ENCODE measurements around the gene ALPK3.

The ALPK3 gene

GRCh38 chr15:84814916-84815315 lies 2.2 kb upstream of the ALPK3 start:
- no peaks in the 10 kb centered on the region for H3K36me3 ChIP-seq (ENCODE audit: control insufficient read depth, low read length)
- H3K4me2 ChIP-seq (ENCODE audit: low read length) = no peak overlapping the region
- no peaks in the 10 kb centered on the region; the same call in 1 of the 2 replicates for H4K20me1 ChIP-seq (ENCODE audit: control insufficient read depth, insufficient read depth, low read depth, low read length)
- no peak overlapping the region for H3K4me3 ChIP-seq (ENCODE audit: low read length)
- TF ChIP-seq EZH2phosphoT487 (IDR thresholded peaks at IDR 0.05; ENCODE audit: borderline replicate concordance, low read length) (no peak), CTCF (IDR thresholded peaks at IDR 0.05; ENCODE audit: low read depth, low read length, poor library complexity, severe bottlenecking) (no peak)
- no peaks in the 10 kb centered on the region for H3K27me3 ChIP-seq (ENCODE audit: control insufficient read depth, low read length)
- H3K9me3 ChIP-seq (ENCODE audit: control insufficient read depth, insufficient read depth, low read length) = no peaks in the 10 kb centered on the region
- no peaks in the 10 kb centered on the region for H3F3A ChIP-seq (ENCODE audit: control insufficient read depth, insufficient read depth)
- no peaks in the 10 kb centered on the region for H3K79me2 ChIP-seq (ENCODE audit: control insufficient read depth, low read length)
- H3K4me1 ChIP-seq (ENCODE audit: control insufficient read depth, low read length) = no peaks in the 10 kb centered on the region
- no peaks in the 10 kb centered on the region for H3K9me2 ChIP-seq (replicated peaks; ENCODE audit: control insufficient read depth, low read length)
- no peak overlapping the region for H3K27ac ChIP-seq (ENCODE audit: low read depth, low read length)

- no peaks in the 10 kb centered on the region for H3K36me3 ChIP-seq (ENCODE audit: control insufficient read depth, low read length)
- H3K4me1 ChIP-seq (ENCODE audit: control insufficient read depth, low read length) = no peaks in the 10 kb centered on the region
- no peak overlapping the region for H3K27ac ChIP-seq (ENCODE audit: low read depth, low read length)
- TF ChIP-seq CTCF (IDR thresholded peaks at IDR 0.05; ENCODE audit: low read depth, low read length, poor library complexity, severe bottlenecking) = no peak
- no peaks in the 10 kb centered on the region for H3F3A ChIP-seq (ENCODE audit: control insufficient read depth, insufficient read depth)
- no peaks in the 10 kb centered on the region; the same call in 1 of the 2 replicates for H4K20me1 ChIP-seq (ENCODE audit: control insufficient read depth, insufficient read depth, low read depth, low read length)
- no peak overlapping the region for H3K4me3 ChIP-seq (ENCODE audit: low read length)
- H3K9me2 ChIP-seq (replicated peaks; ENCODE audit: control insufficient read depth, low read length) = no peaks in the 10 kb centered on the region
- no peak overlapping the region for H3K4me2 ChIP-seq (ENCODE audit: low read length)
- H3K9me3 ChIP-seq (ENCODE audit: control insufficient read depth, insufficient read depth, low read length) = no peaks in the 10 kb centered on the region
- no peaks in the 10 kb centered on the region; the same call in 1 of the 2 replicates for H3K27me3 ChIP-seq (ENCODE audit: control insufficient read depth, low read length)
- no peaks in the 10 kb centered on the region for H3K79me2 ChIP-seq (ENCODE audit: control insufficient read depth, low read length)
These were observed 418 bp downstream of the ALPK3 start for GRCh38 chr15:84817466-84818081.

GRCh38 chr15:84818261-84819131 lies 1.3 kb downstream of the ALPK3 start:
- no peak overlapping the region for H3K27ac ChIP-seq (ENCODE audit: low read depth, low read length)
- H3K4me2 ChIP-seq (ENCODE audit: low read length) = no peak overlapping the region
- no peaks in the 10 kb centered on the region; the same call in 1 of the 2 replicates for H3K27me3 ChIP-seq (ENCODE audit: control insufficient read depth, low read length)
- H3F3A ChIP-seq (ENCODE audit: control insufficient read depth, insufficient read depth) = no peaks in the 10 kb centered on the region
- H3K4me1 ChIP-seq (ENCODE audit: control insufficient read depth, low read length) = no peaks in the 10 kb centered on the region
- H4K20me1 ChIP-seq (ENCODE audit: control insufficient read depth, insufficient read depth, low read depth, low read length) = no peaks in the 10 kb centered on the region; the same call in 1 of the 2 replicates
- H3K36me3 ChIP-seq (ENCODE audit: control insufficient read depth, low read length) = no peaks in the 10 kb centered on the region
- no peaks in the 10 kb centered on the region for H3K9me2 ChIP-seq (replicated peaks; ENCODE audit: control insufficient read depth, low read length)
- H3K9me3 ChIP-seq (ENCODE audit: control insufficient read depth, insufficient read depth, low read length) = no peaks in the 10 kb centered on the region
- H3K79me2 ChIP-seq (ENCODE audit: control insufficient read depth, low read length) = no peaks in the 10 kb centered on the region
- TF ChIP-seq EZH2phosphoT487 (IDR thresholded peaks at IDR 0.05; ENCODE audit: borderline replicate concordance, low read length) (no peak), CTCF (IDR thresholded peaks at IDR 0.05; ENCODE audit: low read depth, low read length, poor library complexity, severe bottlenecking) (no peak)
- H3K4me3 ChIP-seq (ENCODE audit: low read length) = no peak overlapping the region
